GM12875 (cell line): ENCODE data around the gene MYBPC2.
"Not testable (repeated sequence)": the region's sequence is repeated elsewhere in the genome, so short reads cannot be mapped to it uniquely, and the experiment has no call there.

Experiments used
- H3K4me3 ChIP-seq: one replicate; pipeline ENCODE4 v1.5.1; 2011; ENCODE audit warnings: low read depth, low read length, control low read depth
- CTCF ChIP-seq: IDR thresholded peaks from 2 replicates; pipeline ENCODE4 v1.5.1; 2011; ENCODE audit warnings: low read depth, mild to moderate bottlenecking, control low read depth, inconsistent platforms, low read length, moderate library complexity, borderline replicate concordance; ENCODE audit not compliant: insufficient read depth

Gene MYBPC2

DNA sequence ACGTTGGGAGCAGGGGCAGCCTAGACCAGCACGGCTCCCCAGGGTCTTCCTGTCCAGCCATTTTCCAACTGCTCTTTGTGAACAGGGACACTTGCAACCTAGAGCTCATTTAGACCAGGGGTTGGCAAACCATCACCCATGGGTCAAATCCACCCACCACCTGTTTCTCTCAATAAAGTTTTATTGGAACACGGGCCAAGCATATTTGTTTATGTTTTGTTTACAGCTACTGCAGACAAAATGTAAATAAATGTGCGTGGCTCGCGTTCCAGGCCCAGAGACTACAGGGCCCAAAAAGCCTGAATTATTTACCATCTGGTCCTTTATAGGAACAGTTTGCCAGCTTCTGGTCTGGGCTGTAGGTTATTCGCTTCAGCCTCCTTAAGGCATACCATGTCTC, 30.3 kb downstream of the MYBPC2 start:
- no peak for TF ChIP-seq CTCF

GRCh38 chr19:50464348-50464747, 31.7 kb downstream of the MYBPC2 start:
- TF ChIP-seq CTCF: no peak
- no peak overlapping the region for H3K4me3 ChIP-seq

More for the DNA sequence above, 30.3 kb downstream of the MYBPC2 start:
- H3K4me3 ChIP-seq: no peak overlapping the region

GRCh38 chr19:50465000-50465399, 32.3 kb downstream of the MYBPC2 start:
- TF ChIP-seq CTCF: no peak
- H3K4me3 ChIP-seq: no peak overlapping the region

- H3K4me3 ChIP-seq: no peak overlapping the region
- TF ChIP-seq CTCF: 0 out of 2 replicates have a peak, but pooled peaks have one; percentile 17
Observed at GRCh38 chr19:50465986-50466705, 33.5 kb downstream of the MYBPC2 start.

GRCh38 chr19:50466706-50467039, 34.0 kb downstream of the MYBPC2 start:
- H3K4me3 ChIP-seq: no peak overlapping the region
- no peak for TF ChIP-seq CTCF

DNA sequence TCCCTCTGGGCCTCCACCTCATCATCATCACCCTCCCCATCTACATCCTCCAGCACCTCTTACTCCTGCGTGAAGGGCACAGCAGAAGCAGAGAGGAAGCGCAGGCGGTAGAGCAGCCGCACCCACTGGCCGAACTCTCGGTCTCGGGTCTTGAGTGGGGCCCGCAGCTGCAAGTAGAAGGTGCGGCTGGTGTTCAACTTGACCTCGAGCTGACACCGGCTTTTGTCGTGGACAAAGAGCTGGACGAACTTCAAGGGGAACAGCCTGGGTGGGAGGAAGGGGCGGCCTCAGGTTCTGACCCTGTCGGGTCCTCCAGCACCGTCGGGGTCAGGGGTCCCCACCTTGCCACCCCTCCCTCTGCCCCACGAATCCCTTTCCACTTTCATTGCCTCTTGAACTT, 34.9 kb downstream of the MYBPC2 start:
- no peak overlapping the region for H3K4me3 ChIP-seq
- no peak for TF ChIP-seq CTCF

DNA sequence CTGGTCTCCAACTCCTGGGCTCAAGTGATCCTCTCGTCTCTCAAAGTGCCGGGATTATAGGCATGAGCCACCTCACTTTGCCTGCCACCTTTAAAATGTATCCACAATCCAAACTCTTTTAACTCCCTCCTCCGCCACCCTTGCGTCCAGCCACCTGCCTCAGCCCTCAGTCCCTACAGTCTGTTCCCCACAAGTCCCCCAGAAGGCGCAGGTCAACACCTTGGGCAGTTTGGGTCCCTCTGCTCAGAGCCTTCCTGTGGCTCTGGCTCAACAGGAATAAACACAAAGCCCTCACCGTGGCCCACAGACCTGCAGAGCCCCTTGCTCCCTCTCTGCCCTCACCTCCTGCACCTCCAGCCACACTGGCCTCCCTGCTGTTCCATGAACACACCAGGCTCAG, 36.1 kb downstream of the MYBPC2 start:
- no peak for TF ChIP-seq CTCF
- no peak overlapping the region for H3K4me3 ChIP-seq

DNA sequence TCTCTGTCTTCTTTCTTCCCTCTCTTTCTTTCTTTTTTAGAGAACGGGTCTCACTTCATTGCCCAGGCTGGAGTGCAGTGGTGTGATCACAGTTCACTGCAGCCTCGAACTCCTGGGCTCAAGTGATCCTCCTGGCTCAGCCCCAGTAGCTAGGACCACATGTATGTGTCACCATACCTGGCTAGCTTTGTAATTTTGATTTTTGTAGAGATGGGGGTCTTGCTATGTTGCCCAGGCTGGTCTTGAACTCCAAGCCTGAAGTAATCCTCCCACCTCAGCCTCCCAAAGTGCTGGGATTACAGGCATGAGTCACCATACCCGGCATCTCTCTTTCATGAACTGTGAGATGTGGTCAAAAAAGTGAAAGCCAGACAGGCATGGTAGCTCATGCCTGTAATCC, 40.6 kb downstream of the MYBPC2 start:
- H3K4me3 ChIP-seq: not testable (repeated sequence)
